Central memory CD8-positive, alpha-beta T cell (primary cell): ENCODE measurements around the gene ECT2L.

Experiments used
- ATAC-seq: fragments of 150-1000 bp; cut with Tn5 transposase; replicated peaks from 2 replicates; pipeline ENCODE4 v1.10.0; 2022; ENCODE audit warnings: mild to moderate bottlenecking, moderate FRiP score, moderate number of reproducible peaks; ENCODE audit not compliant: poor library complexity, severe bottlenecking; ENCODE audit errors: extremely low read depth
- DNase-seq, 2 donors: peaks; one replicate each; pipeline ENCODE4 v3.0.0; 2021; ENCODE audit warnings: low spot score in 2 of 2
- H3K27ac Mint-ChIP-seq: one replicate; pipeline ENCODE4 v1.8.0; 2022; ENCODE audit warnings: low read depth, mild to moderate bottlenecking, moderate library complexity, mixed read lengths
- H3K27me3 Mint-ChIP-seq: one replicate; pipeline ENCODE4 v1.8.0; 2022; ENCODE audit warnings: mixed read lengths
- H3K36me3 Mint-ChIP-seq: one replicate; pipeline ENCODE4 v1.8.0; 2022; ENCODE audit warnings: mild to moderate bottlenecking, moderate library complexity, mixed read lengths; ENCODE audit not compliant: insufficient read depth
- H3K4me1 Mint-ChIP-seq: one replicate; pipeline ENCODE4 v1.8.0; 2022; ENCODE audit warnings: mixed read lengths
- H3K4me3 Mint-ChIP-seq: one replicate; pipeline ENCODE4 v1.8.0; 2022; ENCODE audit warnings: mild to moderate bottlenecking, moderate library complexity, mixed read lengths
- H3K9me3 Mint-ChIP-seq: one replicate; pipeline ENCODE4 v1.8.0; 2022; ENCODE audit warnings: mixed read lengths

The ECT2L gene

GRCh38 chr6:138885156-138885819 lies 89.4 kb downstream of the ECT2L start:
- Mint-ChIP-seq H3K27ac (no peak overlapping the region), H3K27me3 (no peaks in the 10 kb centered on the region), H3K4me3 (no peak overlapping the region), H3K9me3 (no peaks in the 10 kb centered on the region), H3K36me3 (peaks cover 2% of the 10 kb centered on the region), H3K4me1 (no peaks in the 10 kb centered on the region)
- DNase-seq (no peak), ATAC-seq (no peak)

- H3K36me3 Mint-ChIP-seq = peaks cover 2% of the 10 kb centered on the region
- ATAC-seq (no peak), DNase-seq (no peak)
- H3K27ac Mint-ChIP-seq = no peak overlapping the region
- no peaks in the 10 kb centered on the region for H3K4me1 Mint-ChIP-seq
- H3K27me3 Mint-ChIP-seq = no peaks in the 10 kb centered on the region
- no peak overlapping the region for H3K4me3 Mint-ChIP-seq
- H3K9me3 Mint-ChIP-seq = no peaks in the 10 kb centered on the region
Measured at GRCh38 chr6:138891255-138891986, 95.5 kb downstream of the ECT2L start.

GRCh38 chr6:138896104-138896756 lies 100.3 kb downstream of the ECT2L start:
- Mint-ChIP-seq H3K4me3 (no peak overlapping the region), H3K4me1 (no peaks in the 10 kb centered on the region), H3K36me3 (peaks cover 5% of the 10 kb centered on the region), H3K27me3 (no peaks in the 10 kb centered on the region), H3K27ac (no peak overlapping the region), H3K9me3 (no peaks in the 10 kb centered on the region)
- DNase-seq = no peak
- ATAC-seq = no peak

- peaks cover 7% of the 10 kb centered on the region for H3K36me3 Mint-ChIP-seq
- DNase-seq (no peak), ATAC-seq (no peak)
- no peaks in the 10 kb centered on the region for H3K27me3 Mint-ChIP-seq
- H3K4me1 Mint-ChIP-seq = no peaks in the 10 kb centered on the region
- no peak overlapping the region for H3K4me3 Mint-ChIP-seq
- H3K9me3 Mint-ChIP-seq = no peaks in the 10 kb centered on the region
- H3K27ac Mint-ChIP-seq = no peak overlapping the region
Measured at GRCh38 chr6:138897031-138897430, 101.1 kb downstream of the ECT2L start.

GRCh38 chr6:138907167-138907566 lies 111.3 kb downstream of the ECT2L start:
- H3K9me3 Mint-ChIP-seq = no peaks in the 10 kb centered on the region
- DNase-seq = no peak
- H3K4me1 Mint-ChIP-seq = no peaks in the 10 kb centered on the region
- H3K27ac Mint-ChIP-seq = no peak overlapping the region
- peaks cover 41% of the 10 kb centered on the region for H3K36me3 Mint-ChIP-seq
- ATAC-seq = no peak
- H3K4me3 Mint-ChIP-seq = no peak overlapping the region
- no peaks in the 10 kb centered on the region for H3K27me3 Mint-ChIP-seq

GRCh38 chr6:138909511-138909910 lies 113.6 kb downstream of the ECT2L start:
- peaks cover 49% of the 10 kb centered on the region for H3K36me3 Mint-ChIP-seq
- DNase-seq (no peak), ATAC-seq (no peak)
- no peaks in the 10 kb centered on the region for H3K9me3 Mint-ChIP-seq
- H3K27me3 Mint-ChIP-seq = no peaks in the 10 kb centered on the region
- H3K27ac Mint-ChIP-seq = no peak overlapping the region
- no peak overlapping the region for H3K4me3 Mint-ChIP-seq
- H3K4me1 Mint-ChIP-seq = no peaks in the 10 kb centered on the region

GRCh38 chr6:138909975-138910374 lies 114.1 kb downstream of the ECT2L start:
- H3K27me3 Mint-ChIP-seq = no peaks in the 10 kb centered on the region
- peaks cover 51% of the 10 kb centered on the region for H3K36me3 Mint-ChIP-seq

GRCh38 chr6:138912308-138912707 lies 116.4 kb downstream of the ECT2L start:
- Mint-ChIP-seq H3K4me3 (no peak overlapping the region), H3K9me3 (no peaks in the 10 kb centered on the region), H3K27ac (no peak overlapping the region), H3K36me3 (peaks cover 47% of the 10 kb centered on the region), H3K4me1 (no peaks in the 10 kb centered on the region), H3K27me3 (no peaks in the 10 kb centered on the region)
- ATAC-seq = no peak
- no peak for DNase-seq

More at GRCh38 chr6:138909975-138910374, 114.1 kb downstream of the ECT2L start:
- Mint-ChIP-seq H3K27ac (no peak overlapping the region), H3K9me3 (no peaks in the 10 kb centered on the region), H3K4me3 (no peak overlapping the region), H3K4me1 (no peaks in the 10 kb centered on the region)
- ATAC-seq = no peak
- no peak for DNase-seq

- Mint-ChIP-seq H3K36me3 (peaks cover 42% of the 10 kb centered on the region), H3K4me3 (no peak overlapping the region), H3K27ac (no peak overlapping the region), H3K9me3 (no peaks in the 10 kb centered on the region), H3K27me3 (no peaks in the 10 kb centered on the region), H3K4me1 (no peaks in the 10 kb centered on the region)
- no peak for DNase-seq
- ATAC-seq = no peak
Measured at GRCh38 chr6:138914701-138915100, 118.8 kb downstream of the ECT2L start.

- H3K4me1 Mint-ChIP-seq = no peaks in the 10 kb centered on the region
- H3K4me3 Mint-ChIP-seq = no peak overlapping the region
- H3K27me3 Mint-ChIP-seq = no peaks in the 10 kb centered on the region
- no peak for ATAC-seq
- no peak overlapping the region for H3K27ac Mint-ChIP-seq
- peaks cover 15% of the 10 kb centered on the region for H3K36me3 Mint-ChIP-seq
- DNase-seq = no peak
- H3K9me3 Mint-ChIP-seq = no peaks in the 10 kb centered on the region
Measured at GRCh38 chr6:138920906-138921305, 125.0 kb downstream of the ECT2L start.

GRCh38 chr6:138923561-138923960 lies 127.7 kb downstream of the ECT2L start:
- Mint-ChIP-seq H3K4me1 (no peaks in the 10 kb centered on the region), H3K27ac (no peak overlapping the region), H3K9me3 (no peaks in the 10 kb centered on the region), H3K4me3 (no peak overlapping the region), H3K36me3 (peaks cover 15% of the 10 kb centered on the region), H3K27me3 (no peaks in the 10 kb centered on the region)
- DNase-seq = no peak
- no peak for ATAC-seq

GRCh38 chr6:138925806-138926205 lies 129.9 kb downstream of the ECT2L start:
- no peaks in the 10 kb centered on the region for H3K9me3 Mint-ChIP-seq

GRCh38 chr6:138926579-138926978 lies 130.7 kb downstream of the ECT2L start:
- Mint-ChIP-seq H3K36me3 (peaks cover 10% of the 10 kb centered on the region), H3K27ac (no peak overlapping the region)
- ATAC-seq = no peak

More at GRCh38 chr6:138925806-138926205, 129.9 kb downstream of the ECT2L start:
- Mint-ChIP-seq H3K27ac (no peak overlapping the region), H3K4me1 (no peaks in the 10 kb centered on the region), H3K36me3 (peaks cover 10% of the 10 kb centered on the region), H3K4me3 (no peak overlapping the region), H3K27me3 (no peaks in the 10 kb centered on the region)
- DNase-seq = no peak
- no peak for ATAC-seq

More at GRCh38 chr6:138926579-138926978, 130.7 kb downstream of the ECT2L start:
- H3K9me3 Mint-ChIP-seq = no peaks in the 10 kb centered on the region
- H3K4me1 Mint-ChIP-seq = no peaks in the 10 kb centered on the region
- H3K4me3 Mint-ChIP-seq = no peak overlapping the region
- no peak for DNase-seq
- H3K27me3 Mint-ChIP-seq = no peaks in the 10 kb centered on the region
